ENCODE measurements around the gene SPATC1L.

- TF ChIP-seq CTCF (IDR thresholded peaks at IDR 0.05; ENCODE audit: low read depth, low read length), result no peak
- no peak for TF ChIP-seq POLR2A (IDR thresholded peaks at IDR 0.05; ENCODE audit: extremely low read depth, insufficient read length)
- TF ChIP-seq MYC (IDR thresholded peaks at IDR 0.05; ENCODE audit: low read depth, low read length), result no peak
- no peak for TF ChIP-seq MAX (IDR thresholded peaks at IDR 0.05; ENCODE audit: low read depth, low read length)
Measured at GRCh38 chr21:46218906-46219590, 34.8 kb upstream of the SPATC1L start.

Measured in NB4 (cell line).